AG04450 (cell line): ENCODE results near the gene ZSWIM1. TPM values are rescaled to one million over a fixed set of nuclear protein-coding genes. Genes with fewer than 3 reads are reported as not detected.

Experiments
- CTCF ChIA-PET: fragments of 300-600, 350-600 bp; formaldehyde crosslinking; extraction: SDS; loops from one replicate; lab custom pipeline; 2022; ENCODE audit warnings: antibody characterized with exemption, inconsistent platforms; lab: Charles Lee
- POLR2A ChIA-PET: fragments of 350-600 bp; formaldehyde crosslinking; extraction: SDS; loops from one replicate; lab custom pipeline; 2021; ENCODE audit warnings: antibody characterized with exemption, inconsistent platforms; lab: Yijun Ruan, JAX
- DNase-seq: peaks from one replicate; pipeline ENCODE4 v3.0.0-alpha.2; 2011; ENCODE audit warnings: low read depth, low spot score
- H3K27ac ChIP-seq: one replicate; pipeline ENCODE4 v1.5.1; 2012; ENCODE audit warnings: low read depth, low read length, control low read depth
- H3K27me3 ChIP-seq: one replicate; pipeline ENCODE4 v1.6.0; 2012; ENCODE audit warnings: low read length; ENCODE audit not compliant: control insufficient read depth, insufficient read depth
- H3K4me3 ChIP-seq: 2 replicates; pipeline ENCODE4 v1.5.1; 2011; ENCODE audit warnings: mild to moderate bottlenecking, low read depth, low read length, control low read depth
- H3K9me3 ChIP-seq: 2 replicates; pipeline ENCODE4 v1.5.1; 2012; ENCODE audit warnings: low read length; ENCODE audit not compliant: control insufficient read depth, insufficient read depth
- CTCF ChIP-seq: IDR thresholded peaks from 2 replicates; pipeline ENCODE4 v1.5.1; 2011; ENCODE audit warnings: low read depth, low read length, control low read depth, inconsistent platforms
- polyA plus RNA-seq: library from polyadenylated mRNA; depleted of rRNA; stranded (reverse); fragments of >200 nt; gene quantifications from 2 replicates; pipeline ENCODE4 v1.2.3, GENCODE V29; 2011

ZSWIM1 gene
- polyA plus RNA-seq, 1 experiment = 5.3 TPM

- Histone ChIP-seq H3K9me3 (no peaks in the 10 kb centered on the region), H3K27ac (peak overlapping the region; percentile 86), H3K27me3 (no peaks in the 10 kb centered on the region), H3K4me3 (no peak overlapping the region; the same call in 1 of the 2 replicates)
- DNase-seq = peak; percentile 82
- CTCF ChIA-PET = interaction anchor here (1.1 to 2.7 kb wide), 2 partner anchors 14 to 50 kb away, joined by 3 to 12 read pairs; no protein-coding TSS in a partner anchor
- POLR2A ChIA-PET = interaction anchor here (0.6 to 3.5 kb wide), 9 partner anchors 8 to 102 kb away, joined by 3 to 36 read pairs (median 6); partner anchors contain the start of genes PCIF1 and PLTP
- no peak for TF ChIP-seq CTCF
Measured at GRCh38 chr20:45919542-45920399, 38.7 kb downstream of the ZSWIM1 start.

- DNase-seq = no peak
- no peaks in the 10 kb centered on the region for H3K27me3 ChIP-seq
- peak overlapping the region; percentile 7; the same call in 1 of the 2 replicates for H3K4me3 ChIP-seq
- no peak for TF ChIP-seq CTCF
- H3K9me3 ChIP-seq = no peaks in the 10 kb centered on the region
- peak overlapping the region; percentile 86 for H3K27ac ChIP-seq
- CTCF ChIA-PET = interaction anchor here (1.1 to 2.7 kb wide), 2 partner anchors 13 to 49 kb away, joined by 3 to 12 read pairs; no protein-coding TSS in a partner anchor
- POLR2A ChIA-PET = interaction anchor here (1.0 to 3.5 kb wide), 6 partner anchors 9 to 103 kb away, joined by 3 to 36 read pairs (median 6); partner anchors contain the start of genes PCIF1 and PLTP
Measured at GRCh38 chr20:45920462-45921336, 39.7 kb downstream of the ZSWIM1 start.

GRCh38 chr20:45921337-45922189 is 40.5 kb downstream of the ZSWIM1 start:
- TF ChIP-seq CTCF = no peak
- POLR2A ChIA-PET = interaction anchor here (1.5 to 2.5 kb wide), 2 partner anchors 11 to 12 kb away, joined by 4 to 11 read pairs; no protein-coding TSS in a partner anchor

GRCh38 chr20:45924391-45925261 is 43.6 kb downstream of the ZSWIM1 start:
- H3K9me3 ChIP-seq = no peaks in the 10 kb centered on the region
- DNase-seq = no peak
- ChIA-PET CTCF (interaction anchor here (0.7 to 2.3 kb wide), 5 partner anchors 9 to 125 kb away, joined by 3 to 11 read pairs (median 5); no protein-coding TSS in a partner anchor), POLR2A (interaction anchor here (0.7 to 4.1 kb wide), 4 partner anchors 10 to 34 kb away, joined by 3 to 47 read pairs (median 11); partner anchors contain the start of genes CTSA, NEURL2, PCIF1 and PLTP)
- no peaks in the 10 kb centered on the region for H3K27me3 ChIP-seq
- peak overlapping the region; percentile 47 for H3K27ac ChIP-seq
- TF ChIP-seq CTCF = no peak
- H3K4me3 ChIP-seq = no peak overlapping the region

More at GRCh38 chr20:45921337-45922189, 40.5 kb downstream of the ZSWIM1 start:
- Histone ChIP-seq H3K9me3 (no peaks in the 10 kb centered on the region), H3K27ac (no peak overlapping the region), H3K4me3 (no peak overlapping the region), H3K27me3 (no peaks in the 10 kb centered on the region)
- CTCF ChIA-PET = interaction anchor here (0.6 to 1.6 kb wide), 3 partner anchors 13 to 122 kb away, joined by 3 to 5 read pairs (median 4); partner anchors contain the start of gene PCIF1
- DNase-seq = no peak
